Neural cell (in vitro differentiated cells): ENCODE measurements around the gene ERVMER34-1.

Source experiments
- CTCF ChIP-seq: fragments of 450-650 bp; IDR thresholded peaks from 2 replicates; pipeline ENCODE4 v1.5.1; 2014; ENCODE audit warnings: antibody characterized with exemption, mild to moderate bottlenecking, moderate library complexity; ENCODE audit not compliant: poor library complexity, severe bottlenecking
- EP300 ChIP-seq: fragments of 450-650 bp; conservative IDR thresholded peaks from 2 replicates; pipeline ENCODE4 v1.6.1; 2014; ENCODE audit warnings: antibody characterized with exemption, mild to moderate bottlenecking, moderate library complexity; ENCODE audit not compliant: poor library complexity, severe bottlenecking
- EZH2 ChIP-seq: fragments of 200-600, 300-800 bp; shearing (Covaris generic), sonication (generic); IDR thresholded peaks from 2 replicates; pipeline ENCODE4 v1.6.1; 2014; ENCODE audit warnings: antibody characterized with exemption, low read length, borderline replicate concordance, mild to moderate bottlenecking; ENCODE audit not compliant: insufficient read depth, poor library complexity, severe bottlenecking
- MXI1 ChIP-seq: fragments of 450-650 bp; conservative IDR thresholded peaks from 2 replicates; pipeline ENCODE4 v1.6.1; 2014; ENCODE audit warnings: antibody characterized with exemption, mild to moderate bottlenecking; ENCODE audit not compliant: poor library complexity, severe bottlenecking
- POLR2AphosphoS5 ChIP-seq: IDR thresholded peaks from 2 replicates; pipeline ENCODE4 v1.6.1; 2012
- RAD21 ChIP-seq: fragments of 450-650 bp; conservative IDR thresholded peaks from 2 replicates; pipeline ENCODE4 v1.6.1; 2014; ENCODE audit warnings: antibody characterized with exemption, mild to moderate bottlenecking, moderate library complexity
- REST ChIP-seq: IDR thresholded peaks from 2 replicates; pipeline ENCODE4 v1.6.1; 2012; ENCODE audit warnings: borderline replicate concordance
- SMC3 ChIP-seq: fragments of 450-650 bp; conservative IDR thresholded peaks from 2 replicates; pipeline ENCODE4 v1.6.1; 2014; ENCODE audit warnings: antibody characterized with exemption, mild to moderate bottlenecking, moderate library complexity; ENCODE audit not compliant: poor library complexity
- TAF1 ChIP-seq: IDR thresholded peaks from 2 replicates; pipeline ENCODE4 v1.6.1; 2012; ENCODE audit warnings: low read depth

DNA sequence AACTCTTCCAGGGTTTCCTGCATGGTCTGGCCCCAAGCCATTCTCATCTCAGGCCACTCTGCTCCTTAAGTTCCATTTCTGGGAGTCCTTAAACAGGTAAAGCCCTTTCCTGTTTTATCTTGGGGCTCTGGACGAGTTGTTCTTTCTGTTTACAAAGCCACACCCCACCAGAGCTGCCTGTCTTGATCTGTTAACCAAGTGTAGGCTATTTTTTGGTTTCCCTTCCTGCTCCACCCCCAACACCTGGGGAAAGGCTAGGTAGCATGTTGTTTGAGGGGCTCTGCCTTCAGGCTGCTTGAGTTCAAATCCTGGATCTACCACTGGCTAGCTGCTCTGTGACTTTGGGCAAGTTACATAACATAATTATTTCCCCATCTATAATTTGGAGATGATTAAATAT lies 40.0 kb downstream of the ERVMER34-1 start:
- TF ChIP-seq CTCF (no peak), SMC3 (no peak), POLR2AphosphoS5 (no peak), TAF1 (no peak), MXI1 (no peak), REST (no peak), EZH2 (no peak), EP300 (no peak), RAD21 (no peak)
